K562 (cell line): ENCODE measurements around the gene FOXO3. TPM values are rescaled to one million over a fixed set of nuclear protein-coding genes. Genes with fewer than 3 reads are reported as not detected.

ENCODE experiments used
- ATF1 ChIP-seq, 2 experiments: fragments of 450-650 bp in 1 of 2; IDR thresholded peaks; 2 replicates each; pipeline ENCODE4 v1.6.1; 2016; ENCODE audit warnings: missing compliant biosample characterization in 1 of 2, missing genetic modification characterization in 1 of 2
- CBFA2T2 ChIP-seq: fragments of 450-650 bp; conservative IDR thresholded peaks from 2 replicates; pipeline ENCODE4 v1.6.1; 2017; ENCODE audit warnings: mild to moderate bottlenecking
- CHD4 ChIP-seq: fragments of 200-600 bp; sonication (generic); IDR thresholded peaks from 3 replicates; pipeline ENCODE4 v1.6.1; 2012; ENCODE audit warnings: low read depth, mild to moderate bottlenecking, mixed read lengths, low read length, inconsistent platforms; ENCODE audit not compliant: insufficient read depth, insufficient replicate concordance, poor library complexity, severe bottlenecking
- DACH1 ChIP-seq: fragments of 450-650 bp; IDR thresholded peaks from 2 replicates; pipeline ENCODE4 v1.6.1; 2018; ENCODE audit not compliant: partially characterized antibody
- DMBX1 ChIP-seq: fragments of 250-450 bp; sonication (Bioruptor Pico); IDR thresholded peaks from 2 replicates; pipeline ENCODE4 v1.8.0; 2022; ENCODE audit warnings: inconsistent platforms, mild to moderate bottlenecking, moderate library complexity, borderline replicate concordance
- EGR1 ChIP-seq: fragments of 450-650 bp; conservative IDR thresholded peaks from 2 replicates; pipeline ENCODE4 v1.6.1; 2017; ENCODE audit warnings: mild to moderate bottlenecking
- FOXJ3 ChIP-seq: sonication (generic); formaldehyde crosslinking; IDR thresholded peaks from 2 replicates; pipeline ENCODE4 v1.4.0; 2020; ENCODE audit warnings: mild to moderate bottlenecking, missing genetic modification reagents
- FOXM1 ChIP-seq, 2 experiments: fragments of 450-650 bp in 1 of 2; sonication (generic) in 1 of 2; formaldehyde crosslinking in 1 of 2; IDR thresholded peaks; 2 replicates each; pipeline versions ENCODE4 v1.6.1 to v1.9.0; 2017 to 2022; ENCODE audit warnings: low read depth in 2 of 2, mild to moderate bottlenecking in 2 of 2, missing genetic modification reagents in 1 of 2, moderate library complexity in 1 of 2
- GTF3C2 ChIP-seq: IDR thresholded peaks from 3 replicates; pipeline ENCODE4 v1.6.1; 2011; ENCODE audit warnings: borderline replicate concordance, mild to moderate bottlenecking, moderate library complexity; ENCODE audit not compliant: insufficient read length; ENCODE audit errors: extremely low read depth
- HLTF ChIP-seq: fragments of 450-650 bp; IDR thresholded peaks from 2 replicates; pipeline ENCODE4 v1.6.1; 2016
- NR4A1 ChIP-seq, 2 experiments: fragments of 250-450 bp in 1 of 2; fragments of 450-650 bp in 1 of 2; sonication (Bioruptor Pico) in 1 of 2; IDR thresholded peaks; 2 replicates each; pipeline versions ENCODE4 v1.4.0 to v1.6.1; 2016 to 2020; ENCODE audit warnings: mild to moderate bottlenecking in 2 of 2, missing compliant biosample characterization in 1 of 2, missing genetic modification characterization in 1 of 2, moderate library complexity in 1 of 2
- POLR2G ChIP-seq: fragments of 200-400 bp; formaldehyde crosslinking; IDR thresholded peaks from 2 replicates; pipeline ENCODE4 v1.6.1; 2017; ENCODE audit warnings: low read depth, mild to moderate bottlenecking, antibody characterized with exemption, low read length, moderate library complexity
- SMARCA4 ChIP-seq: fragments of 450-650 bp; IDR thresholded peaks from 2 replicates; pipeline ENCODE4 v1.6.1; 2016
- TBP ChIP-seq: optimal IDR thresholded peaks from 2 replicates; pipeline ENCODE3; 2011; ENCODE audit warnings: low read depth, low read length, improper control_type of control experiment
- XRCC3 ChIP-seq: fragments of 450-650 bp; IDR thresholded peaks from 2 replicates; pipeline ENCODE4 v1.6.1; 2017; ENCODE audit warnings: mild to moderate bottlenecking, moderate library complexity
- ZBTB5 ChIP-seq: fragments of 450-650 bp; IDR thresholded peaks from 2 replicates; pipeline ENCODE4 v1.6.1; 2017; ENCODE audit warnings: antibody characterized with exemption
- ZKSCAN8 ChIP-seq: fragments of 200-800 bp; sonication (Bioruptor generic); IDR thresholded peaks from 2 replicates; pipeline ENCODE4 v1.6.1; 2016; ENCODE audit warnings: missing genetic modification characterization, missing compliant biosample characterization
- ZNF717 ChIP-seq: fragments of 250-450 bp; sonication (Bioruptor Pico); IDR thresholded peaks from 2 replicates; pipeline ENCODE4 v1.5.0; 2021
- ZNF830 ChIP-seq: fragments of 250-450 bp; sonication (Bioruptor Pico); IDR thresholded peaks from 2 replicates; pipeline ENCODE4 v1.5.0; 2021; ENCODE audit warnings: mild to moderate bottlenecking
- polyA plus RNA-seq, 8 experiments: library from polyadenylated mRNA; depleted of rRNA in 4 of 8; stranded (reverse) in 5 of 8; unstranded in 3 of 8; fragments of >200 nt; fragmentation: Nextera tagmentation in 2 of 8; fragmentation: Illumina TruSeq in 1 of 8; extraction: Ambion mirVana in 2 of 8; extraction: Trizol in 1 of 8; gene quantifications; 2 replicates each; pipeline versions ENCODE4 v1.2.1 to v1.2.3, GENCODE V29; 2011 to 2014; ENCODE audit warnings: inconsistent platforms in 1 of 8, missing spikeins in 1 of 8
- total RNA-seq, 7 experiments: library from RNA; depleted of rRNA in 6 of 7; stranded (reverse); fragments of >200 nt in 6 of 7; fragmentation: Illumina TruSeq in 2 of 7; extraction: Trizol in 2 of 7; gene quantifications; 2 replicates each; pipeline versions ENCODE4 v1.2.1 to v1.2.3, GENCODE V29; 2011 to 2021; ENCODE audit warnings: low replicate concordance in 1 of 7
- TF ChIP-seq, protein P1 (sequence below): fragments of 450-650 bp; IDR thresholded peaks from 2 replicates; pipeline ENCODE4 v1.6.1; 2016; ENCODE audit warnings: borderline replicate concordance
- TF ChIP-seq, protein P2 (sequence below): sonication (generic); formaldehyde crosslinking; IDR thresholded peaks from 2 replicates; pipeline ENCODE4 v1.5.0; 2020; ENCODE audit warnings: missing genetic modification reagents

Gene FOXO3
- total and polyA plus RNA-seq, 9 of the 15 experiments (the other 6 are each of a cell fraction or from before 2014, with no cell fraction given): 3.0 to 14.6 (median 6.0) TPM

DNA sequence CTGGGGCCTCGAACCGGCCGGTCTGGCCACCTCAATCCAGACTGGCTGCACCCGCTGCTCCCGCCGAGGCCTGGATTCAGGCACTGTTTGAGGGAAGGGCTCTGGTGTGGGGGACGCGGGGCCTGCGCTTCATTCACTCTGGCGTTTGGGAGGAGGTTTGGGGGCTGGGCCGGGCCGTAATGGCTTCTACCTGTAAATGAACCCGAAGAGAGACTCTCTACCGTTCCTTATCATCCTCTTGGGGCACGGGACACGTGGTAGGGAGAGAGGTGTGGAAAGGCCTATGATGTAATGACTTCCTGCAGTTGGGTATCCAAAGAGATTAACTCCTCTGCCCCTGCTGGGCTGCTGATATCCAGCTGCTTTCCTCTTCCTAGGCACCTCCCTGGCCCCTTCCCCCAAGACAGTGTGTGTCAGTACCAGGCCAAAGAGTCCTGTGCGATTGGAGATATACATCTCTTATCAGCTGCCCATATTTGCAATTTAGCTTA is 1.8 kb downstream of the FOXO3 start (continued):
- TF ChIP-seq GTF3C2 (no peak), POLR2G (peak; percentile 11; the same call in 1 of the 2 replicates), DMBX1 (CRISPR knock-in tag) (peak; percentile 72), SMARCA4 (peak; percentile 79), CHD4 (no peak), XRCC3 (no peak), TBP (no peak), CBFA2T2 (peak; percentile 90), DACH1 (no peak), ZNF830 (CRISPR knock-in tag) (no peak), ZBTB5 (no peak), FOXM1 (IDR thresholded peaks at IDR 0.05; ENCODE audit: low read depth) (peak; percentile 38; the same call in 1 of the 2 replicates), FOXM1 (CRISPR knock-in tag; IDR thresholded peaks at IDR 0.05; ENCODE audit: low read depth) (no peak), NR4A1 (CRISPR knock-in tag; IDR thresholded peaks at IDR 0.05) (no peak), NR4A1 (tag; IDR thresholded peaks at IDR 0.05) (peak; percentile 58), HLTF (no peak), FOXJ3 (CRISPR knock-in tag) (no peak), ATF1 (CRISPR knock-in tag; IDR thresholded peaks at IDR 0.05) (no peak), ATF1 (tag; IDR thresholded peaks at IDR 0.05) (peak; percentile 79), ZKSCAN8 (CRISPR knock-in tag) (peak; percentile 70; the same call in 1 of the 2 replicates), EGR1 (0 out of 2 replicates have a peak, but pooled peaks have one; percentile 7), ZNF717 (CRISPR knock-in tag) (no peak)
- TF ChIP-seq, protein P1, sequence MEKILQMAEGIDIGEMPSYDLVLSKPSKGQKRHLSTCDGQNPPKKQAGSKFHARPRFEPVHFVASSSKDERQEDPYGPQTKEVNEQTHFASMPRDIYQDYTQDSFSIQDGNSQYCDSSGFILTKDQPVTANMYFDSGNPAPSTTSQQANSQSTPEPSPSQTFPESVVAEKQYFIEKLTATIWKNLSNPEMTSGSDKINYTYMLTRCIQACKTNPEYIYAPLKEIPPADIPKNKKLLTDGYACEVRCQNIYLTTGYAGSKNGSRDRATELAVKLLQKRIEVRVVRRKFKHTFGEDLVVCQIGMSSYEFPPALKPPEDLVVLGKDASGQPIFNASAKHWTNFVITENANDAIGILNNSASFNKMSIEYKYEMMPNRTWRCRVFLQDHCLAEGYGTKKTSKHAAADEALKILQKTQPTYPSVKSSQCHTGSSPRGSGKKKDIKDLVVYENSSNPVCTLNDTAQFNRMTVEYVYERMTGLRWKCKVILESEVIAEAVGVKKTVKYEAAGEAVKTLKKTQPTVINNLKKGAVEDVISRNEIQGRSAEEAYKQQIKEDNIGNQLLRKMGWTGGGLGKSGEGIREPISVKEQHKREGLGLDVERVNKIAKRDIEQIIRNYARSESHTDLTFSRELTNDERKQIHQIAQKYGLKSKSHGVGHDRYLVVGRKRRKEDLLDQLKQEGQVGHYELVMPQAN: no peak; the same call in 1 of the 2 replicates
- TF ChIP-seq, protein P2, sequence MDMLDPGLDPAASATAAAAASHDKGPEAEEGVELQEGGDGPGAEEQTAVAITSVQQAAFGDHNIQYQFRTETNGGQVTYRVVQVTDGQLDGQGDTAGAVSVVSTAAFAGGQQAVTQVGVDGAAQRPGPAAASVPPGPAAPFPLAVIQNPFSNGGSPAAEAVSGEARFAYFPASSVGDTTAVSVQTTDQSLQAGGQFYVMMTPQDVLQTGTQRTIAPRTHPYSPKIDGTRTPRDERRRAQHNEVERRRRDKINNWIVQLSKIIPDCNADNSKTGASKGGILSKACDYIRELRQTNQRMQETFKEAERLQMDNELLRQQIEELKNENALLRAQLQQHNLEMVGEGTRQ (CRISPR knock-in tag): peak; percentile 83
